Stimulated activated CD4-positive, alpha-beta T cell treated with anti-CD3 and anti-CD28 coated beads, Interleukin-4, amount 100 ng/mL, for 48 hours (primary cell): ENCODE measurements around the gene SYMPK.
A peak's percentile ranks its signal among the peaks of the same experiment; 100 is the strongest.
"Not testable (repeated sequence)": the region's sequence is repeated elsewhere in the genome, so short reads cannot be mapped to it uniquely, and the experiment has no call there.

Source experiments
- DNase-seq, 2 donors: peaks; one replicate each; pipeline ENCODE4 v3.0.0-alpha.2; 2020; ENCODE audit warnings: low read depth in 2 of 2

Gene SYMPK

DNA sequence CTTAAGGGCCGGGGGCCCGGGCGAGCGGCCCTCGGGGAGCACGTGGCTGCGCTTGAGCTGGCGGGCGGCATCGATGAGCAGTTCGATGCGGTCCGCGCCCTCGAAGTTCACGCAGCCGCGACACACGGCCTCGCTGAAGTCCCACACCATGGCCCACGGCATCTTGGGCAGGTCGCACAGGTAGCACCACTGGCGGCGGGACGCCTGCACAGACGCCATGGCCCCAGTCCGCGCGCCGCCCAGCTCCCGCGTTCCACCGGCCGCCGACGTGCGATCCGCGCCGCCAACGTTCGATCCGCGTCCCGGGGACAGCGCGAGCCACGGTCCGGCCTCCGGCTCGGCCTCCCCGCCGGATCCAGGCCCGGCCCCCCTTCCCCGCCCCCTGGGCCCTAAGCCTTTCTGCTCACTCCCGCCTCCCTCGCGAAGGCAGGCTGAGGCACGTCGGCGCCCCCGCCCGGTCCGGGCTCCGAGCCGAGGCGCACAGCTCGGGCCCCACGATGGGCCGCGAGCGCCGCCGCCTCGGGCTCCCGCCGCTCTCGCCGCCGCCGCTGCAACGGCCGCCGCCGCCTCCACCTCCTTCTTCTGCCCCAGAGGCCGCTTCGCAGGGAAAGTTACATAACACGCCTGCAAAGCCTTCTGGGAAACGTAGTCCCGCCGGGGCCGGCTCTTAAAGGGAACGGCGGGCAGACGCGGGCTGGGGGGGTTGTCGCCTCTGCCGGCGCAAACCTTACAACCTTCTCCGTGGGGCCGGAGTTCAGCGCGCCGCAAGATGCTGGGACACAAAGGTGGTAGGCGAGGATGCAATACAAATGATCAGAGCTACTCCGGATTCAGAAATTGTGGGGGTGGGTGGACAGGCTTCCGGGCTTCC, 22.8 kb upstream of the SYMPK start, which contains the start of gene IRF2BP1:
TSS of gene IRF2BP1 (minus strand) at position 586 of the 871 bp plus-strand sequence. CDS start at position 219, 367 bp downstream.
- DNase-seq: peak; percentile 74 to 88

DNA sequence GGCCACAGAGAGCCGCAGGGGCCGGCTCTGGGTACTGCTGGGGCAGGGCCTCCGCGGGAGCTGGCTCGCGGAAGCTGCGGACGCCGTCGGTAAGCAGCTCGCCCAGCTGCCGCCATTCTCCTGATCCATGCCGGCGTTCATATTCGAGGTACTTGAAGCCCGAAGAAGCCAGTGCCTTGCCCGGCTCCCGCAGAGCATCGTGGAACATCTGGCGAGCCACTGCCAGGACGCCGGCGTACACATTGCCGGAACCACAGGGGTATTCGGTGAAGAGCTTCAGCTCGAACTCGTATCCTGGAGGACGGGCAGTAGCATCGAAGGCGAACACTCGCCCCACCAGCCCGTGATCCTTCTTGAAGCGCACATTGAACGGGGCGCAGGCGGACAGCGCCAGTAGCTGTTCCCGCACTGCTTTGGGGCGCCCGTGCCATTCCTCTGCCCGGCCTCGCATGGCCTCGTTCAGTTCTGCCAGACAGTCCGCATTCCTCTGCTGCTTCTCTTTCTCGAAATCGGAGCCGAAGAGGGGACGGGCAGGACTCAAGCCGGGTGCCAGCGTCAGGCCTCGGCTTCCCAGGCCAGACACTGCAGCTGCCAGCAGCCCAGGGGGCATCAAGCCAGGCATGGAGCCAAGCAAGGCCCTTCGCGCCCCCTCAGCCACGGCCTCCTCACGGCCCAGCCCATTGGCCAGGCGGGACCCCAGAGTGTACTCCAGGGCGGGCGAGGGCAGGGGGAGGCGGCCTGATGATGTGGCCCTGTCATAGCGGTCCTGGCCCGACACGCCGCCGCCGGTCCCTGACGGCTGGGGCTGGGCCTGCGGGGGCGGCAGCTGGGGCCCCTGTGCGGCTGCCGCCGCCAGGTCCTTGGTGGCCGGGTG, 22.0 kb upstream of the SYMPK start:
- DNase-seq: no peak

GRCh38 chr19:45883881-45884681, 21.1 kb upstream of the SYMPK start:
- DNase-seq: no peak

DNA sequence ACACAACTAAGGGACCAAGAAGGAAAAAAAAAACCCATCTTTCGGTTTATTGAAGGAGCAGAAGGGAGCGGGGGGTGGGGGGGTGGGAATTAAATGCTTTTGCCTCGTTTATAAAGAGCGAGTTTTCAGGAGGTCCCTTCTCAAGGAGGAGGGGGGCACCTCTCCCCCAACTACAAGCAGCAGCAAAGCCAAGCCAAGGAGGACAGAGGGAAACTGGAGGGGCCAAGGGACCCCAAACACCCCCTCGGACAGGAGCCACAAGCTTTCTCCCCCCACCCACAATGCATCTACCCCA, 20.6 kb upstream of the SYMPK start:
- DNase-seq: no peak

GRCh38 chr19:45882652-45883585, 20.0 kb upstream of the SYMPK start:
- DNase-seq: peak; percentile 80 to 81

DNA sequence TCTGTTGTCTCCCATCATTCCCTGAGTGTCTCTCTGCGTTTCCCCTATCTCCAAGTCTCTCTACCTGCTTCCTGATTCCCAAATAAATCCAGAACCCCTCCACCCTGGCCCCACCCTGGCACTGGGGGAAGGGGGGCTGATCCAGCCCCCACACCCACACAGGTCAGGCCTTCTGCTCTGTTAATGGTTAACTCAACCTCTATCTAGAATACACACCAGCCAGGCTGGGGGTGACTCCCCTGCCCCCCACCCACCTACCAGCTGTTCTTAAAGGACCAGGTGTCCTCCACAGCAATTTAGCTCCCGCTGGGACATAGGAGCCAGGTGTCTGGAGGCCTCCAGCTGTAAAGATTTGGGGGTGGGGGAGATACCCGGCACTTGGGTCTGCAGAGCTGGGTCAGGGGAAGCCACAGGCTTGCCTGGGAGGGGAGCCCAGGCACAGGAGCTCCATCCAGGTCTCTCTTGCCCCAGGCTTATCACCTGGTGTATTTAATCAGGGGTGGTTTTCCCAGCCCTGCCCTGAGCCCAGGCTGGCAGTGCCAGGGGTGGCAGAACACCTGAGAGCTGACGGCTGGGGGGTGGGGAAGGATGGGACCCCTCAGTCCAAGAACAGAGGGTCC, 19.1 kb upstream of the SYMPK start:
- no peak for DNase-seq

DNA sequence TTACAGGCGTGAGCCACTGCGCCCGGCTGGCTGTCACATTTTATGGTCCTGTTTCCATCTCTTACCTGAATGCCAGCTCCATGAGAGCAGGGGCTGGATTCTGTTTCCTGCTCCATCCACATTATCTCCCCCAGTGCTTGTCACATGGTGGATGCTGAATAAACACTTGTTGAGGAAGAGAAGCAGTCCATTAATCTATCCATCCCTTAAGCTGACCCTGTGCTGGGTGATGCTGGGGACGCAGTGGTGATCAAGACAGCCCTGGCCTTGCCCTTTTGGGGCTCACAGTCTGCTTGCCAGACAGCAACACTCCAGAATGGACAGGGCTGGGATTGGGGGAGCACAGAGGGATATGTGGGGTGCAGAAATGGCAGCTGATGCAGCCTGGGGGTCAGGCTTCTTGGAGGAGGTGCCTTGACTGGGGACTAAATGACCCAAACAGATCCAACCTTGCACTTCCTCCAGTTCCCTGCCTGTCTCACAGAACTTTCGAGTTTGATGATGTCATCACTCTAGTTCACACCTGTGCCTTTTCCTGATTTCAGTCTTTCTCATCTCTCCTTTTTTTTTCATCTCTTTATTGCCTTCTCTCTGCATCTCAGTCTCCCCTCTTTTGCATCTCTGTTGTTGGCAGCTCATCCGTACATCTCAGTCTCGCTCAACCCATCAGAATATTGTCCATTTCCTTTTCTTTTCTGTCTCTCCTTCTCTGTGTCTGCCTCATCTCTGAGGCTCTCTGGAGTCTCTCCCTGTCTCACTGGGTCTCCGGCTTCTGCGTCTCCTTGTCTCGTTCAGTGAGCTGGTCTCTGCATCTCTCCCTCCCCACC, 18.3 kb upstream of the SYMPK start:
- no peak for DNase-seq

GRCh38 chr19:45879971-45880370, 17.0 kb upstream of the SYMPK start:
- DNase-seq: no peak

- no peak for DNase-seq
These were observed 16.1 kb upstream of the SYMPK start for GRCh38 chr19:45879055-45879454.

GRCh38 chr19:45878043-45878794, 15.3 kb upstream of the SYMPK start:
- DNase-seq: no peak

DNA sequence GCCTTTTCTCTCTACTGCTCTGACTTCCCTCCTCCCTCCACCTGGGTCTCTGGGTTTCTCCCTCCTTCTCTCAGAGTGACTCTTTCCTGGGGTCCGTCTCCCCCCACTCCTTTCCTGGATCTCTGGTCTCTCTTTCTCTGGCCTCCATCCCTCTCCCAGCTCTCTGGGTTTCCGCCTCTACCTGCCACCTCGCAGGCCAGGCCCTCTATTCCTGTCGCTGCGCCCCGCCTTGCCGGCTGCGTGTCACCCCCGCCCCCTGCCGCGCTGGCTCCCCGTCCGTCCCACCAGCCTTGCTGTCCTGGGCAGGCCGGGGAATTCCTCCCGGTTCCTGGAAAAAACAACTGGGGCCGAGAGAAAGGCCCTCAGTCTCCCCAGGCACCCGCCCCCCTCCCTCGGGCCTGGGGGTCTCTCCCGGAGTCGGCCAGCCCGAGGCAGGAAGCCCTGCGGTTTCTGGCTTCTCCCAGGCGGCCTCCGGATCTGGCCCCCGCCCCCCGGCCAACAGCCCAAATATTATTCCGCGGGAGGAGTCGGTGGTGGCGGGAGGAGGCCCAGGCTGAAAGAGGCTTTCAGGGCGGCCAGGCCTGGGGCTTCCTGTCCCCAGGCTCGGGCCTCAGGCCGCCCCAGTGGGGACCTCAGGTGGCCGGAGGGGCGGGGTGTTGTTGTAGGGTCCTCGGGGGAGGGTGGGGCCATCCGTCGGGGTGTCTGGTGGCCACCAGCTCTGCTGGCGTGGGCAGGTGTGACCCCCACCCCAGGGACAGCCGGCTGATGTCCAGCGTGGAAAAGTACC, 13.7 kb upstream of the SYMPK start:
- DNase-seq: peak; percentile 35 to 43

GRCh38 chr19:45876161-45876410, 13.1 kb upstream of the SYMPK start:
- DNase-seq: no peak

DNA sequence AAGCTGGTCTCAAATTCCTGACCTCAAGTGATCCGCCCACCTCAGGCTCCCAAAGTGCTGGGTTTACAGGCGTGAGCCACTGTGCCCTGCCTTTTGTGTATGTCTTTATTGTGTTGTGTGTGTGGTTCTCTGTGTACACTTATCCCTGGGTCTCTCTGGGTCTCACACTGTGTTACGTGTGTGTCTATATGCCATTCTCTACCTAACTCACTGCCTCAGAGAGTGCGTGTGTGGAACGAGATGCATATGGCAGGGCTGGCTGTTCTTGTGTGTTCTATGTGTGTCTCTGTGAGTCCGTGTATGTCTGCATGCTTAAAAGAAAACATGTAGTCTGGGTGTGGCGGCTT, 11.6 kb upstream of the SYMPK start:
- DNase-seq: no peak

- no peak for DNase-seq
These were observed 10.3 kb upstream of the SYMPK start for GRCh38 chr19:45873219-45873772.

DNA sequence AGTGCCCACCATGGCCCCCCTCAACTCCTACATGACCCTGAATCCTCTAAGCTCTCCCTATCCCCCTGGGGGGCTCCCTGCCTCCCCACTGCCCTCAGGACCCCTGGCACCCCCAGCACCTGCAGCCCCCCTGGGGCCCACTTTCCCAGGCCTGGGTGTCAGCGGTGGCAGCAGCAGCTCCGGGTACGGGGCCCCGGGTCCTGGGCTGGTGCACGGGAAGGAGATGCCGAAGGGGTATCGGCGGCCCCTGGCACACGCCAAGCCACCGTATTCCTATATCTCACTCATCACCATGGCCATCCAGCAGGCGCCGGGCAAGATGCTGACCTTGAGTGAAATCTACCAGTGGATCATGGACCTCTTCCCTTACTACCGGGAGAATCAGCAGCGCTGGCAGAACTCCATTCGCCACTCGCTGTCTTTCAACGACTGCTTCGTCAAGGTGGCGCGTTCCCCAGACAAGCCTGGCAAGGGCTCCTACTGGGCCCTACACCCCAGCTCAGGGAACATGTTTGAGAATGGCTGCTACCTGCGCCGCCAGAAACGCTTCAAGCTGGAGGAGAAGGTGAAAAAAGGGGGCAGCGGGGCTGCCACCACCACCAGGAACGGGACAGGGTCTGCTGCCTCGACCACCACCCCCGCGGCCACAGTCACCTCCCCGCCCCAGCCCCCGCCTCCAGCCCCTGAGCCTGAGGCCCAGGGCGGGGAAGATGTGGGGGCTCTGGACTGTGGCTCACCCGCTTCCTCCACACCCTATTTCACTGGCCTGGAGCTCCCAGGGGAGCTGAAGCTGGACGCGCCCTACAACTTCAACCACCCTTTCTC, 9.4 kb upstream of the SYMPK start:
- DNase-seq: no peak

DNA sequence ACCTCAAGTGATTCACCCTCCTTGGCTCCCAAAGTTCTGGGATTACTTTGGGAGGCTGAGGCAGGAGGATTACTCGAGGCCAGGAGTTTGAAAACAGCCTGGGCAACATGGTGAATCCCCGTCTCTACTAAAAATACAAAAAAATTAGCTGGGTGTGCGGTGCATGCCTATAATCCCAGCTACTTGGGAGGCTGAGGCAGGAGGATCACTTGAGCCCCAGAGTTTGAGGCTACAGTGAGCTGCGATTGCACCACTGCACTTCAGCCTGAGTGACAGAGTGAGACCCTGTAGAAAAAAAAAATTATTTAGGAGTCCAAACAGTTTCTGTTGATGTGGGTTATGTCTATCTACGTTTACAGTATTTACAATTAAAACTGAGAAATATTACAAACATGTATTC, 7.9 kb upstream of the SYMPK start:
- DNase-seq: no peak

DNA sequence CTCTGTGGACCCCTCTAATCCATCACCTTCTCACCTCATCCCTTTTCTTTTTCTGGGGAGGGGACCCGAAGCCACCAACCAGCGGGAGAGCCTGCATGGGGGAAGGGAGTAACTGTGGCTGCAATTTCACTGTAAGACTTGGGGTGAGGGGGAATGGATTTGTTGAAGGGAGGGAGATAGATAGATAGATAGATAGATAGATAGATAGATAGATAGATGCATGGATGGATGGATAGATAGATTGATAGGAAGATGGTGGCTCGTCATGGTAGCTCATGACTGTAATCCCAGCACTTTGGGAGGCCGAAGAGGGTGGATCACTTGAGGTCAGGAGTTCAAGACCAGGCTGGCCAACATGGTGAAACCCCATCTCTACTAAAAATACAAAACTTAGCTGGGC, 4.3 kb upstream of the SYMPK start:
- not testable (repeated sequence) for DNase-seq
